GM12864 (cell line): ENCODE results near the gene SPIN1.

Source experiments
- DNase-seq: peaks from one replicate; pipeline ENCODE4 v3.0.0-alpha.2; 2011; ENCODE audit warnings: low read depth
- H3K4me3 ChIP-seq: 2 replicates; pipeline ENCODE4 v1.5.1; 2011; ENCODE audit warnings: mild to moderate bottlenecking, low read depth, low read length, control low read depth
- TF ChIP-seq, protein P1 (sequence below): IDR thresholded peaks from 2 replicates; pipeline ENCODE4 v1.5.1; 2011; ENCODE audit warnings: low read depth, mild to moderate bottlenecking, moderate library complexity, low read length, control low read depth, inconsistent platforms; ENCODE audit errors: missing control alignments

The SPIN1 gene

GRCh38 chr9:88443480-88444113, 55.4 kb downstream of the SPIN1 start:
- TF ChIP-seq, protein P1, sequence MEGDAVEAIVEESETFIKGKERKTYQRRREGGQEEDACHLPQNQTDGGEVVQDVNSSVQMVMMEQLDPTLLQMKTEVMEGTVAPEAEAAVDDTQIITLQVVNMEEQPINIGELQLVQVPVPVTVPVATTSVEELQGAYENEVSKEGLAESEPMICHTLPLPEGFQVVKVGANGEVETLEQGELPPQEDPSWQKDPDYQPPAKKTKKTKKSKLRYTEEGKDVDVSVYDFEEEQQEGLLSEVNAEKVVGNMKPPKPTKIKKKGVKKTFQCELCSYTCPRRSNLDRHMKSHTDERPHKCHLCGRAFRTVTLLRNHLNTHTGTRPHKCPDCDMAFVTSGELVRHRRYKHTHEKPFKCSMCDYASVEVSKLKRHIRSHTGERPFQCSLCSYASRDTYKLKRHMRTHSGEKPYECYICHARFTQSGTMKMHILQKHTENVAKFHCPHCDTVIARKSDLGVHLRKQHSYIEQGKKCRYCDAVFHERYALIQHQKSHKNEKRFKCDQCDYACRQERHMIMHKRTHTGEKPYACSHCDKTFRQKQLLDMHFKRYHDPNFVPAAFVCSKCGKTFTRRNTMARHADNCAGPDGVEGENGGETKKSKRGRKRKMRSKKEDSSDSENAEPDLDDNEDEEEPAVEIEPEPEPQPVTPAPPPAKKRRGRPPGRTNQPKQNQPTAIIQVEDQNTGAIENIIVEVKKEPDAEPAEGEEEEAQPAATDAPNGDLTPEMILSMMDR: no peak
- DNase-seq: no peak

GRCh38 chr9:88446728-88447127, 58.5 kb downstream of the SPIN1 start:
- TF ChIP-seq, protein P1: no peak
- no peak overlapping the region for H3K4me3 ChIP-seq
- DNase-seq: no peak

More at GRCh38 chr9:88443480-88444113, 55.4 kb downstream of the SPIN1 start:
- no peak overlapping the region for H3K4me3 ChIP-seq

DNA sequence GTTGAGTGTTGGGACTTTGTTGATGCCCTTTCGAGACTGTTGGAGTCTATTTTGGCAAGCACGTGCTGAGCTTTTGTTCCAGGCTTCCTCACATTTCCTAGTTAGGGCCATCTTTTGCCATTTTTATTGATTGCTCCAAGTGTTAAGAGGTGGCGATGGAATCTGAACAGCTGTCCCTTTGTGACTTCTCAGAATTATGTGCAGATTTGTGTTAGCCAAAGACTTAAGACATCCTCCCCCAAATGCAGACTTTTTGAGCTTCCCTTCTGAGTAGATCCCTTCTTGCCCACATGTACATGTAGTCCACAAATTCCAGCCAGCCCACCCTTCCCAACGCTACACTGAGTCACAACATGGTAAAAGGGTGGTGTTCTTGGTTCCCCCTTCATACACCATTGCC, 59.2 kb downstream of the SPIN1 start:
- no peak for DNase-seq
- TF ChIP-seq, protein P1: no peak
- no peak overlapping the region for H3K4me3 ChIP-seq

DNA sequence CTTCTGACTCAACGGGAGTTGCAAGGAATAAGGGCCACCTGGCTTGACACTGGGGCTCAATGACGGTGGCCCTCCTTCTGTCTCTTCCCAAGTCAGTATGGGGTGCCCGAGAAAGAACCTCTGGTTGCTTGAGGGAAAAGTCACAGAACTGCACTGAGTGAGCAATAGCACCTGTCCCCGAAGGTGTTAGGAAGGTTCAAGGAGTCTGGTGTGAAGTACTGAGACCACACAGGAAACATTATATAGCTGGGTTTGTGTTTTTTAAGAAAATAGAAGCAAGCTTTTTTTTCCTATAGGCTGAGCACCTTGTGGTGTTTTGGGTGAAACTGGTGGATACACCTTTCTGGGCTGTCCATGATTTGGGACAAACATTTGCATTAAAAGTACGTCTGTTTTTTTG, 62.9 kb downstream of the SPIN1 start:
- no peak overlapping the region for H3K4me3 ChIP-seq
- TF ChIP-seq, protein P1: no peak
- DNase-seq: no peak

- no peak for DNase-seq
- TF ChIP-seq, protein P1: no peak
Measured at GRCh38 chr9:88458716-88459465, 70.6 kb downstream of the SPIN1 start.

GRCh38 chr9:88460587-88461332, 72.5 kb downstream of the SPIN1 start:
- no peak for DNase-seq
- TF ChIP-seq, protein P1: no peak
- H3K4me3 ChIP-seq: no peak overlapping the region

More at GRCh38 chr9:88458716-88459465, 70.6 kb downstream of the SPIN1 start:
- H3K4me3 ChIP-seq: no peak overlapping the region
